GM18861 (cell line): ENCODE results near the gene ATPAF1.
"Not testable (repeated sequence)": the region's sequence is repeated elsewhere in the genome, so short reads cannot be mapped to it uniquely, and the experiment has no call there.

Experiments
- ATAC-seq: cut with Tn5 transposase; IDR thresholded peaks from one replicate; pipeline ENCODE4 v1.9.1; 2021; ENCODE audit not compliant: unreplicated experiment

The ATPAF1 gene

GRCh38 chr1:46681333-46682034 lies 13.3 kb upstream of the ATPAF1 start:
- ATAC-seq: no peak

DNA sequence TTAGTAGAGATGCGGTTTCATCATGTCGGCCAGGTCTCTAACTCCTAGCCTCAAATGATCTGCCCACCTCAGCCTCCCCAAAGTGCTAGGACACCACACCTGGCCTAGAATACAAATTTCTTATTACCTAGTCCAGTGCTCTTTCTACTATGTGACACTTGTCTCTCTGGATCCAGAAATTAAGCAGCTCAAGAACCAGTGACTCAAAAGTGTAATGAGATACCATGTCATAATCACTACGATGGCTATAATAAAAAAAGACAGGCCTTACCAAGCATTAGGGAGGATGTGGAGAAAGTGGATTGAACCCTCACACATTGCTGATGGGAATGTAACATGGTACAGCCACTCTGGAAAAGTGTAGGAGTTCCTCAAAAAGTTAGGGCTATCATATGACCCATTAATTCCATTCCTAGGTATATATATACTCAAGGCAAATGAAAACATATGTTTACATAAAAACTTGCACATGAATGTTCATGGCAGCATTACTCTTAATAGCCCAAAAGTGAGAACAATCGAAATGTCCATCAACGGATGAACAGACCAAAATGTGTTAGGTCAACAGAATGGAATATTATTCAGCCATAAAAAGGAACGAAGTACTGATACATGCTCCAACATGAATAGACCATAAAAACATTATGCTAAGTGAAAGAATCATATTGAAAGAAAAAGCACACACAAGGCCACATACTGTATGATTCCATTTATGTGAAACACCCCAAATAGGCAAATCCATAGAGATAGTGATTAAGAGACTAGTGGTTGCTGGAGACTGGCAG lies 11.8 kb upstream of the ATPAF1 start:
- no peak for ATAC-seq

DNA sequence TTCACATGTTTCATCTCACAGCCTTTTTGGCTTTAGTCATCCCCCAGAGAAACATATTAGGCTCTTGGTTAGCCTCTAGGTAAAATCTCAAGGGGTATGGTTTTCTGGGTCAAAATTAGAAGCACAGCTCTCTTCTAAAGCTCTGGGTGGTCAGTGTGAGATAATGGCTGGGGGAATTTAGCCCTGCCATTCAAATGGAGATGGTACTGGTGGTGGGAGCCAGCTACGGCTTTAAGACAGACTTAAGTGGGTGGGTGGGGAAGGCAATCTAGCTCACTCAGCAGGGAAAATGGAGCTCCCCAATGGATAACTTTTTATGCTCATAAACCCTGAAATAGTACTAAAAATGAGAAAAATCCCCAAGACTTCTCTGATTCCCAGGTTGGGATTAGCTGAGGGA lies 9.2 kb upstream of the ATPAF1 start:
- no peak for ATAC-seq

DNA sequence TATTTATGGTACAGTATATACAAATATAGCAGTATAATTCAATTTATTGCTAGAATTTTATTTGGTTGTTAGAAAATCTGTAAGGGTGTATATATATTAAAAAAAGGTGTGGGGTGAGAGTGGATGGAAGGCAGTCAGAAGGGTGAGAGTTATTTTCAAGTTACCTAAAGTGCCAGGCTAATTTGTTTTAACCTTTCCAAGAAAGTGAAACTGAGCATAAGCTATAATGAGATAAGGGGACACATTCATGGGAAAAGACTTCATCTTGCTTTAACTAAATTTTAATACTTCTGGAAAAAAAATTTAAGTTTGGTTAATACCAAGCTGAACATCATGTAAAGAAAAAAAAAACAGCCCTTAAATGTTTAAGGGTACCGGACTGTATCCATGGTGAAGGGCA lies 8.4 kb upstream of the ATPAF1 start:
- no peak for ATAC-seq

- ATAC-seq: no peak
Observed at GRCh38 chr1:46675549-46676314, 7.6 kb upstream of the ATPAF1 start.

GRCh38 chr1:46673749-46674182 lies 5.6 kb upstream of the ATPAF1 start:
- ATAC-seq: no peak

- no peak for ATAC-seq
Observed at GRCh38 chr1:46672696-46673095, 4.5 kb upstream of the ATPAF1 start.

- no peak for ATAC-seq
Observed at GRCh38 chr1:46671554-46671953, 3.4 kb upstream of the ATPAF1 start, which contains the start of gene TEX38. TEX38 (plus strand) TSS chr1:46671854; CDS start chr1:46671935, 81 bp downstream.

DNA sequence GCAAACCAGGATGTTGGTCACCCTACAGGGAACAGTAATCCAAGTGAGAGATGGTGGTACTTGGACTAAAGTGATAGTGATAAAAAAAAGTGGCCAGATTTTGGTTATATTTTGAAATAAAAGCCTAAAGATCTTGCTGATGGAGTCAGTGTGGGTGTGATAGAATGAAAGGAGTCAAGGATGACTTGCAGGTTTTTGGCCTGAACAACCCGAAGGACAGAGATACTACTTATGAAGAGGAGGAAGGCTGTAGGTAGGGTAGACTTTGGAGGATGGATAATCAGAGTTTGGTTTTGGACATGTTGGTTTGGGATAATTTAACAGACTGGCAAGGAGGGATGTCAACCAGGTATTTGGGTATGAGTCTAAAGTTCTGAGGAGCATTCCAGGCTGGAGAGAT lies 2.0 kb upstream of the ATPAF1 start:
- ATAC-seq: no peak

- no peak for ATAC-seq
Observed at GRCh38 chr1:46665983-46666382, 2.2 kb downstream of the ATPAF1 start.

DNA sequence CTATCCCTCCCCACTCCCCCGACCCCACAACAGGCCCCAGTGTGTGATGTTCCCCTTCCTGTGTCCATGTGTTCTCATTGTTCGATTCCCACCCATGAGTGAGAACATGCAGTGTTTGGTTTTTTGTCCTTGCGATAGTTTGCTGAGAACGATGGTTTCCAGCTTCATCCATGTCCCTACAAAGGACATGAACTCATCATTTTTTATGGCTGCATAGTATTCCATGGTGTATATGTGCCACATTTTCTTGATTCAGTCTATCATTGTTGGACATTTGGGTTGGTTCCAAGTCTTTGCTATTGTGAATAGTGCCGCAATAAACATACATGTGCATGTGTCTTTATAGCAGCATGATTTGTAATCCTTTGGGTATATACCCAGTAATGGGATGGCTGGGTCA lies 5.2 kb downstream of the ATPAF1 start:
- ATAC-seq: not testable (repeated sequence)

DNA sequence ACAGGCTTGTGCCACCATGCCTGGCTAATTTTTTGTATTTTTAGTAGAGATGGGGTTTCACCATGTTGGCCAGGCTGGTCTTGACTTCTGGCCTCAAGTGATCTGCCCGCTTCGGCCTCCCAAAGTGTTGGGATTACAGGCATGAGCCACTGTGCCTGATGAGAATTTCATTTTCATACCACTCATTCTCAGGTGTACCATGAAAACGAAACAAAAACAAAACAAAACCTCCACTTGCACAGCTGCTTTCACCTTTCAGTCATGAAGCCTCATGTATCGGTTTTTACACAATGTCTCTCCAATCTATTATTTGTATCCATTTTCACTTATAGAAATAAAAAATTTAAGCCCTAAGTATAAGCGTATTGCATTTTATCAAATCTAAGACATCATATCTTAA lies 8.0 kb downstream of the ATPAF1 start:
- ATAC-seq: not testable (repeated sequence)

- ATAC-seq: no peak
Observed at GRCh38 chr1:46659307-46659870, 8.8 kb downstream of the ATPAF1 start.

- no peak for ATAC-seq
Observed at GRCh38 chr1:46657775-46658174, 10.4 kb downstream of the ATPAF1 start.

- no peak for ATAC-seq
Observed at GRCh38 chr1:46656643-46657042, 11.5 kb downstream of the ATPAF1 start.

DNA sequence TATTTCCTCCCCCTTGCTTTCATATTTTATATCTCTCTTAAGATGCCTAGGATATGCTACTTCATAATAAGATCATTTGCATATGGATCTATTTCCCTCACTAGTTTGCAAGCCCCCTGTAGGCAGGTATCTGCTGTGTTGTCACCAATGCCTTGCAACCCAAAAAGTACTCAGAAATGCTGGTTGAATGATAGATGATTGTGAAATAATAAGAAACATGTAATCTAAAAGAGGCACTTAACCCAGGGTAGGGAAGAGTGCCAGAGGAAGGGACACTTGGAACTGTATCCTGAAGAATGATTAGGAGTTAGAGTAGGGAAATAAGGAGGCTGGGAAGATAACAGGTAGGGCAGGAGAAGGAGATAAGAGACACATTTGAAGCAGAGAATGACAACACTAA lies 12.3 kb downstream of the ATPAF1 start:
- no peak for ATAC-seq

DNA sequence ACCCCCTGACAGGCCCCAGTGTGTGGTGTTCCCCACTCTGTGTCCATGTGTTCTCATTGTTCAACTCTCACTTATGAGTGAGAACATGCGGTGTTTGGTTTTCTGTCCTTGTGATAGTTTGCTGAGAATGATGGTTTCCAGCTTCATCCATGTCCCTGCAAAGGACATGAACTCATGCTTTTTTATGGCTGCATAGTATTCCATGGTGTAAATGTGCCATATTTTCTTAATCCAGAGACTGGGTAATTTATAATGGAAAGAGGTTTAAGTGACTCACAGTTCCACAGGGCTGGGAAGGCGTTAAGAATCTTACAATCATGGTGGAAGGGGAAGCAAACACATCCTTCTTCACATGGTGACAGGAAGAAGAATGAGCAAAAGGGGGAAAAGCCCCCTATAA lies 13.5 kb downstream of the ATPAF1 start:
- not testable (repeated sequence) for ATAC-seq

DNA sequence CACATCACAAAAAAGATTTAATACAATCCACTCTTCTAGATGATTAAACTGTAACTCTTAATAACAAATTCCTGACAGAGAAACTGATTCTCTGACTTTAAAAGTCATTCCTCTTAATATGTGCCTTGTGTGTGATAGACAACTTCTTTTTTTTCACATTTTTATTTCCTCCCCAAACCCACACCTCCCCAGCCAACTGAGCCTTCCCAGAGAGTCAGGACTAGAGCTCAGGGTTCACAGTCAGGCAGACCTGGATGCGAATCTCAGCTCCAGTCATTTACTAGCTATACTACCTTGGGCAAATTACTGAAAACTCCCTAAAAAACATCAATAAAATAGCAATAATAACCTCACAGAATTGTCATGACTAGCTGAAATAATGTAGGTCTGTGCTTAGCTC lies 14.2 kb downstream of the ATPAF1 start:
- ATAC-seq: no peak

DNA sequence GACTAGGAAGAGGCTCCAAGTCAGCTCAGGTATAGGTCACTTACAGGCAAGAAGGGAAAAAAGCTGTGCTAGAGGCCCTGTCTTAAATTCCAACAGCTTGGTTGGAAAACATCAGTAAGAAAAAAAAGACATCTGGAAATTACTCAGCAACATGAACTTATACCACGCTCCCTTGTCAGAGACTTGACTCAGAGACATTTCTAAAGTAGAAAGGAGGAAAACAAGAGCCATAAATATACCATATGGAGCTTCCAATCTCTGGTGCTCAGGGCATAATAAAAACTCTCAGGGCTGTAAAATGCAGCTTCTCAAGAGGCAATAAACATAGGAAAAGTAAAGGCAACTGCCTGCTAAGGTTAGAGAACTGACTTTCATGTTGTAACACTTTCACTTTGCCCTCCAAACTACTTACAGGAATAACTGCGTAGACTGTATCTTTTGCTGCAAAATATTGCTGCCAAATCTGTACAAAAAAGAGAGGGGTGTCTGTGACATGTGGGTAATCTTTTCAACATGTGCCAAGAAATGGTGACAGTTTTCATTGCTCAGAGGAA lies 14.7 kb downstream of the ATPAF1 start:
- ATAC-seq: no peak

DNA sequence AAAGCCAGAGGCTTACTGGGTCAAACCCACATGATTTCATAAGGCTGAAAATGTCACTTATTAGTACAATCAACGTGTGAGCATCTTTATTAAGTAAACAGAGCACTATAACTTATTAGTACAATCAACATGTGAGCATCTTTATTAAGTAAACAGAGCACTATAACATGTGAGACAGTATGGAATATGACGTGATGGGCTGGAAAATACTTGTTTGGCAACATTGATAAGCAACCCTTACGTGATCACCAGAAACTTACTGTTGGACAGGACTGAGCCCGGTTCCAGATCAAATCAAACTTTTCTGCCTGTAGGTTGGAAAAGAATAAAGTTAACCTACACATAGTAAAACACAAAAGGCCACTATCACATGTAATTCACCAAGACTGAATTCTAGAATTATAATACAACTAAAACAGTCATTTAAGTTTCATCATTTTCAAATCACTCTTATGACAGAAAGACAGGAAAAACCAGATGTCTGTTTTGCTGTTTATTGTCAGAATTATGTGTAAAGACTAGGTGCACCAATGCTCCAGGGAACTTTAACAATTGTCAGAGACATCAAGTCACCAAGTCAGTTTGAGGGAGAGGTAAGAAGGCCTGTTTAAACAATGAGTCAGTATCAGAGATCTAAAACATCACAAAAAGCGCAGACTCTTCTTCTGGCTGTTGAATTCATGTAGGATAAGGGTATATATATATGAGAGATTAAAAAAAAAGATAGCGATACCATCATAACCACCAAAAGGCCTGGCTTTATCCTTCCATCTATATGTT lies 15.7 kb downstream of the ATPAF1 start:
- no peak for ATAC-seq
